GM23338 (cell line): Measurements from ENCODE around the gene IMPACT. TPM values are rescaled to one million over a fixed set of nuclear protein-coding genes. Genes with fewer than 3 reads are reported as not detected.

ENCODE experiments used
- ATAC-seq: fragments of 200-7000 bp; cut with Tn5 transposase; 3 replicates; pipeline ENCODE4 v1.9.1; 2020
- DNase-seq: peaks from one replicate; pipeline ENCODE4 v3.0.0-alpha.2; 2015; ENCODE audit warnings: low spot score
- H2AFZ ChIP-seq: fragments of 200-600 bp; sonication (generic); 2 replicates; pipeline ENCODE4 v1.8.0; 2016; ENCODE audit warnings: antibody characterized with exemption, mild to moderate bottlenecking, moderate library complexity
- H3F3A ChIP-seq: fragments of 200-600 bp; sonication (generic); replicated peaks from 2 replicates; pipeline ENCODE4 v1.8.0; 2017; ENCODE audit warnings: antibody characterized with exemption, mixed run types, low read depth
- H3K27ac ChIP-seq: fragments of 200-600 bp; sonication (generic); 2 replicates; pipeline ENCODE4 v1.6.1; 2016; ENCODE audit warnings: low read depth
- H3K27me3 ChIP-seq: fragments of 200-600 bp; sonication (generic); 2 replicates; pipeline ENCODE4 v1.8.0; 2016; ENCODE audit warnings: mild to moderate bottlenecking, mixed run types, moderate library complexity; ENCODE audit not compliant: insufficient read depth
- H3K36me3 ChIP-seq: fragments of 200-600 bp; sonication (generic); 2 replicates; pipeline ENCODE4 v1.8.0; 2016; ENCODE audit warnings: mild to moderate bottlenecking; ENCODE audit not compliant: insufficient read depth
- H3K4me1 ChIP-seq: fragments of 200-600 bp; sonication (generic); 2 replicates; pipeline ENCODE4 v1.8.0; 2016; ENCODE audit warnings: mild to moderate bottlenecking, moderate library complexity; ENCODE audit not compliant: insufficient read depth
- H3K4me2 ChIP-seq: fragments of 200-600 bp; sonication (generic); 2 replicates; pipeline ENCODE4 v1.7.1; 2017; ENCODE audit warnings: mixed run types
- H3K4me3 ChIP-seq: fragments of 200-600 bp; sonication (generic); 2 replicates; pipeline ENCODE4 v1.6.1; 2016; ENCODE audit warnings: mixed run types
- H3K79me2 ChIP-seq: fragments of 200-600 bp; sonication (generic); replicated peaks from 2 replicates; pipeline ENCODE4 v1.8.0; 2017; ENCODE audit warnings: mild to moderate bottlenecking; ENCODE audit not compliant: insufficient read depth
- H3K9me2 ChIP-seq: fragments of 200-600 bp; sonication (generic); 2 replicates; pipeline ENCODE4 v1.8.0; 2017; ENCODE audit not compliant: insufficient read depth
- H4K20me1 ChIP-seq: fragments of 200-600 bp; sonication (generic); replicated peaks from 2 replicates; pipeline ENCODE4 v1.8.0; 2017; ENCODE audit warnings: mild to moderate bottlenecking; ENCODE audit not compliant: insufficient read depth
- H3K27ac Mint-ChIP-seq: 2 replicates; pipeline ENCODE4 v1.8.0; 2020; ENCODE audit warnings: inconsistent platforms, mild to moderate bottlenecking, moderate library complexity, mixed read lengths
- H3K27me3 Mint-ChIP-seq: 3 replicates; pipeline ENCODE4 v1.8.0; 2022; ENCODE audit warnings: low read depth, mild to moderate bottlenecking, moderate library complexity, mixed read lengths, inconsistent platforms; ENCODE audit not compliant: insufficient read depth, poor library complexity
- H3K36me3 Mint-ChIP-seq: 3 replicates; pipeline ENCODE4 v1.8.0; 2021; ENCODE audit warnings: low read depth, mild to moderate bottlenecking, inconsistent platforms, moderate library complexity, mixed read lengths
- H3K4me1 Mint-ChIP-seq: 3 replicates; pipeline ENCODE4 v1.8.0; 2020; ENCODE audit warnings: mild to moderate bottlenecking, inconsistent platforms, mixed read lengths
- H3K4me3 Mint-ChIP-seq: 3 replicates; pipeline ENCODE4 v1.8.0; 2021; ENCODE audit warnings: moderate library complexity, mild to moderate bottlenecking, inconsistent platforms, mixed read lengths
- H3K9me3 Mint-ChIP-seq: 3 replicates; pipeline ENCODE4 v1.8.0; 2020; ENCODE audit warnings: moderate library complexity, mild to moderate bottlenecking, inconsistent platforms, mixed read lengths
- CREB1 ChIP-seq: fragments of 250-450 bp; sonication (Bioruptor Pico); IDR thresholded peaks from 2 replicates; pipeline ENCODE4 v1.5.0; 2020; ENCODE audit warnings: low read depth, mild to moderate bottlenecking, moderate library complexity
- CTCF ChIP-seq, 2 experiments: fragments of 200-600 bp in 1 of 2; sonication (generic) in 1 of 2; conservative IDR thresholded peaks; 2 replicates each; pipeline versions ENCODE4 v1.5.1 to v1.6.1; 2016 to 2017; ENCODE audit warnings: antibody characterized with exemption in 2 of 2, low read depth in 2 of 2, mild to moderate bottlenecking in 2 of 2, moderate library complexity in 1 of 2
- ETS1 ChIP-seq: IDR thresholded peaks from 2 replicates; pipeline ENCODE4 v1.6.1; 2016; ENCODE audit warnings: antibody characterized with exemption
- EZH2phosphoT487 ChIP-seq: fragments of 200-600 bp; sonication (generic); IDR thresholded peaks from one replicate; pipeline ENCODE4 v1.8.1; 2018; ENCODE audit warnings: antibody characterized with exemption; ENCODE audit not compliant: unreplicated experiment
- NANOG ChIP-seq: IDR thresholded peaks from 2 replicates; pipeline ENCODE4 v1.6.1; 2016; ENCODE audit warnings: antibody characterized with exemption, borderline replicate concordance
- REST ChIP-seq: IDR thresholded peaks from one replicate; pipeline ENCODE4 v1.6.1; 2018; ENCODE audit warnings: antibody characterized with exemption; ENCODE audit not compliant: unreplicated experiment
- STAT1 ChIP-seq: IDR thresholded peaks from one replicate; pipeline ENCODE4 v1.6.1; 2016; ENCODE audit warnings: antibody characterized with exemption; ENCODE audit not compliant: unreplicated experiment
- ZNF331 ChIP-seq: fragments of 250-450 bp; sonication (Bioruptor Pico); IDR thresholded peaks from 2 replicates; pipeline ENCODE4 v1.5.0; 2020; ENCODE audit warnings: low read depth, mild to moderate bottlenecking, moderate library complexity
- ZNF462 ChIP-seq: fragments of 250-450 bp; sonication (Bioruptor Pico); IDR thresholded peaks from 2 replicates; pipeline ENCODE4 v1.5.0; 2020; ENCODE audit warnings: mild to moderate bottlenecking, moderate library complexity
- polyA plus RNA-seq: library from polyadenylated mRNA; unstranded; fragments of >200 nt; fragmentation: Nextera tagmentation; extraction: Ambion mirVana; gene quantifications from 2 replicates; pipeline ENCODE4 v1.2.1, GENCODE V29; 2016
- total RNA-seq: library from RNA; depleted of rRNA; stranded (reverse); fragments of >200 nt; shearing (Covaris generic); gene quantifications from 2 replicates; pipeline ENCODE4 v1.2.3, GENCODE V29; 2014

IMPACT gene
- total and polyA plus RNA-seq, 2 experiments from 2014 or later, result 42.1 to 47.6 TPM

- no peak overlapping the region for H2AFZ ChIP-seq
- no peaks in the 10 kb centered on the region for H3K9me2 ChIP-seq
- Mint-ChIP-seq H3K4me3 (peak overlapping the region; percentile 60), H3K27ac (no peak overlapping the region), H3K27me3 (peaks cover 2% of the 10 kb centered on the region), H3K9me3 (no peaks in the 10 kb centered on the region), H3K36me3 (peaks cover 16% of the 10 kb centered on the region), H3K4me1 (peaks cover 30% of the 10 kb centered on the region)
- ATAC-seq (no peak), DNase-seq (no peak)
- H3K27ac ChIP-seq, result no peak overlapping the region
- H3K4me2 ChIP-seq, result peak overlapping the region; percentile 6
- H3F3A ChIP-seq, result peaks cover 8% of the 10 kb centered on the region; the same call in 1 of the 2 replicates
- H4K20me1 ChIP-seq, result no peaks in the 10 kb centered on the region
- TF ChIP-seq ETS1 (no peak), ZNF331 (CRISPR knock-in tag) (no peak), STAT1 (no peak), ZNF462 (no peak), REST (no peak), EZH2phosphoT487 (no peak), NANOG (no peak), CTCF (conservative IDR thresholded peaks at IDR 0.05; ENCODE audit: low read depth in 2 of 2) (no peak), CREB1 (no peak)
- peaks cover 46% of the 10 kb centered on the region for H3K4me1 ChIP-seq
- H3K36me3 ChIP-seq, result no peaks in the 10 kb centered on the region
- peaks cover 70% of the 10 kb centered on the region for H3K79me2 ChIP-seq
- peak overlapping the region; percentile 9; the same call in 1 of the 2 replicates for H3K4me3 ChIP-seq
- H3K27me3 ChIP-seq, result no peaks in the 10 kb centered on the region
These were observed 31.2 kb upstream of the IMPACT start for GRCh38 chr18:24395049-24395795.
